ENCODE measurements around the gene HNRNPAB.

- no peak for TF ChIP-seq CTCF (IDR thresholded peaks at IDR 0.05)
- no peak for TF ChIP-seq POLR2A (IDR thresholded peaks at IDR 0.05)
Measured at GRCh38 chr5:178249191-178249989, 45.1 kb downstream of the HNRNPAB start.

Data from right lobe of liver (tissue), 4 donors.